GM12892 (cell line): ENCODE data around the gene TCAIM.

Experiments
- POLR2A ChIP-seq: IDR thresholded peaks from 2 replicates; pipeline ENCODE4 v1.6.1; 2011; ENCODE audit warnings: low read depth, low read length, control low read depth
- POLR2AphosphoS5 ChIP-seq: IDR thresholded peaks from 2 replicates; pipeline ENCODE4 v1.6.1; 2011; ENCODE audit warnings: low read depth, low read length, control low read depth
- TAF1 ChIP-seq: IDR thresholded peaks from 2 replicates; pipeline ENCODE4 v1.6.1; 2011; ENCODE audit warnings: low read depth, mild to moderate bottlenecking, control low read depth, low read length, borderline replicate concordance

DNA sequence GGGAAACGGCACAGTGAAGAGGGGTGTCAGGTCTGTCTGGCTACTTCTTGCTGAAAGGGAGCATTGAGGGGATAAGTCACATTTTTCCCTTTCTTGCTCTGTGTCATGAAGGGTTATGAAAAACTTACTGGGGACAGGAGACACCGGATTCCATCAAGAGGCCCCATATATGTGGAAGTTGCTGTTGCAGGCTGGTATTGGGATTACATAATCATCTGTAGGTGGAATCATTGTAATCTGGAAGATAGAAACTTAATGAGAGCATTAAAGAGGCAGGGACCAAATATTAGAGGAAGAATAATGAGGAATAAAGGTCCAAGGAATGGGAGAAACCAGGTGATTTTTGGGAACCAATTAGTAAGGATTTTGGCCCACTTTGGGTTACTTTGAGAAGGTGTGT lies 4.2 kb upstream of the TCAIM start:
- TF ChIP-seq TAF1 (no peak), POLR2AphosphoS5 (no peak), POLR2A (no peak)
